ENCODE data around the gene TALDO1.

Gene TALDO1

GRCh38 chr11:788009-788640 is 40.9 kb downstream of the TALDO1 start:
- H3K27me3 ChIP-seq (ENCODE audit: control insufficient read depth, insufficient read depth, low read length): no peaks in the 10 kb centered on the region
- H3K36me3 ChIP-seq (ENCODE audit: control insufficient read depth, low read depth, low read length): peaks cover 4% of the 10 kb centered on the region
- H3K4me1 ChIP-seq (ENCODE audit: control insufficient read depth, low read depth, low read length): peaks cover 14% of the 10 kb centered on the region
- no peaks in the 10 kb centered on the region for H3K9me3 ChIP-seq (ENCODE audit: control insufficient read depth, low read depth, low read length)
- no peak overlapping the region for H3K9ac ChIP-seq (ENCODE audit: low read length)
- no peak overlapping the region for H3K27ac ChIP-seq (ENCODE audit: low read length)
- no peak overlapping the region for H3K4me3 ChIP-seq (ENCODE audit: low read length)

DNA sequence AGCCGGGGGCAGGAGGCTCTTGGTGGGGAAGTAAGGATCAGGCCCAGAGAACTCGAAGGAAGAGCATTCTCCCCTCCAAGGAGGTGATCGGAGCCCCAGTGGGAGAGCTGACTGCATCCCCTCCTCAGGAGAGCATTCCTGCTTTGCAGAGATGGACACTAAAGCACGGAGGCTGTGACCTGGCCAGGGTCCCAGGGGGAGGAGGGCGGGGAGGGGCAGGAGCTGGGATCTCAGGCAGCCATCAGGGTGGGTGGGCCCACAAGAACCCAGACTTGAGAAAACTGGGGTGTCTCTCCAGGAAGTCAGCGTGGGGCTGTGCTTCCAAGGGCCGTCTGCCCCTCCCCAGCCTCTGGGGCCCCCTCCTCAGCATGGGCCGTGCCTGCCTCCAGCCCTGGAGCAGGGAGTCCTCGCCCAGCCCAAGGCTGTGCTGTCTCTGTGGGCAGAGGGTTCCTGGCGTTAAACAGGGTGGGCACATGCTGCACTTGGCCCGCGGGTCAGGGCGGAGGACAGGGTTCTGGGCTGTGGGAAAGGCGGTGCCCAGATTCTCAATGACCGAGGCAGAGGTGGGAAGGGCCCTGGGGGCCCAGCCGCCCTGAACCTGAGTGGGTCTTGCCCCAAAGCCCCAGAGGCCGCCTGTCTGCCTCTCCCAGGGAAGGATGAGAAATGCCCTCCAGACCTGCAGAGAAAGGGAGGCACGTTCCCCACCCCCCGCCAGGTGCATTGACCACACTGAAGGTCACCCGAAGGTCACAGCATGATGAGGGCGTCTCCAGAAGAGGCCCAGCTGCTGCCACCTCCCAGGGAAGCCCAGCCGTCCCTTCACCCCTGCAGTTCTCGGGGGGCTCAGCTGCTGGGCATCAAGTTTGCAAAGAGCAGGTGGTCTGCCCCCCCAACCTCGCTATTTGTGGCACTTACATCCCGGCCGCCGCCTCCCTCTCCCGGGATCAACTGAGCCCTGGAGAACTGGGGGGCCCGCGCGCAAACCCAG is 42.0 kb downstream of the TALDO1 start:
- no peak overlapping the region for H3K27ac ChIP-seq (ENCODE audit: low read length)
- peaks cover 9% of the 10 kb centered on the region for H3K4me1 ChIP-seq (ENCODE audit: control insufficient read depth, low read depth, low read length)
- no peak overlapping the region for H3K9ac ChIP-seq (ENCODE audit: low read length)
- no peaks in the 10 kb centered on the region for H3K27me3 ChIP-seq (ENCODE audit: control insufficient read depth, insufficient read depth, low read length)
- H3K9me3 ChIP-seq (ENCODE audit: control insufficient read depth, low read depth, low read length): no peaks in the 10 kb centered on the region
- no peak overlapping the region for H3K4me3 ChIP-seq (ENCODE audit: low read length)
- peaks cover 4% of the 10 kb centered on the region for H3K36me3 ChIP-seq (ENCODE audit: control insufficient read depth, low read depth, low read length)

DNA sequence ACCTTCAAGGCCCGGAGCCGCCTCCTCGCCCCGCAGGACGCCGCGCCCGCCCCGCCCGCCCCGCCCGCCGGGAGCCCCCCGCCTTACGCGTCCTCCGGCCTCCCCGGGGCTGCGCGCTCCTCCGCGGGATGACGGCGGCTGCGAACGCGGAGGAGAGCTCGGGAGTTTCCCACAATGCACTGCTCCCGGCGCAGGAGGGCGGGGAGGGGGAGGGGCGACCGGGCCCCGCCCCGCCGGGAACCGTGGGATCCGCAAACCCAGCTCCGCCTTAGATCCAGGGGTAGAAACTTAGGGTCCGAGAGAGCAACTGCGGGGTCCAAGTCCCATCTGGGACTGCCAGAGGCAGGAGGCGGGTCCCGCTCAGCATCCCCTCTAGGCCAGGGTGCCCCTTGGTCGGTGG is 42.7 kb downstream of the TALDO1 start, which contains the start of gene CEND1:
TSS of gene CEND1 (minus strand) at position 148 of the 400 bp plus-strand sequence. CDS start 1,514 bp downstream, outside the sequence.
- H3K4me3 ChIP-seq (ENCODE audit: low read length): no peak within 1 kb of the TSS
- no peak within 1 kb of the TSS for H3K9ac ChIP-seq (ENCODE audit: low read length)
- no peaks in the 10 kb centered on the region for H3K9me3 ChIP-seq (ENCODE audit: control insufficient read depth, low read depth, low read length)
- H3K4me1 ChIP-seq (ENCODE audit: control insufficient read depth, low read depth, low read length): peaks cover 9% of the 10 kb centered on the region
- no peak within 1 kb of the TSS for H3K27ac ChIP-seq (ENCODE audit: low read length)
- no peaks in the 10 kb centered on the region for H3K27me3 ChIP-seq (ENCODE audit: control insufficient read depth, insufficient read depth, low read length)
- H3K36me3 ChIP-seq (ENCODE audit: control insufficient read depth, low read depth, low read length): peaks cover 4% of the 10 kb centered on the region

GRCh38 chr11:790721-791564 is 43.7 kb downstream of the TALDO1 start:
- Histone ChIP-seq H3K27ac (ENCODE audit: low read length) (no peak overlapping the region), H3K27me3 (ENCODE audit: control insufficient read depth, insufficient read depth, low read length) (no peaks in the 10 kb centered on the region), H3K9me3 (ENCODE audit: control insufficient read depth, low read depth, low read length) (no peaks in the 10 kb centered on the region), H3K36me3 (ENCODE audit: control insufficient read depth, low read depth, low read length) (peaks cover 4% of the 10 kb centered on the region), H3K9ac (ENCODE audit: low read length) (no peak overlapping the region), H3K4me3 (ENCODE audit: low read length) (no peak overlapping the region), H3K4me1 (ENCODE audit: control insufficient read depth, low read depth, low read length) (peaks cover 9% of the 10 kb centered on the region)

GRCh38 chr11:791658-792534 is 44.6 kb downstream of the TALDO1 start:
- H3K4me3 ChIP-seq (ENCODE audit: low read length): no peak overlapping the region
- peaks cover 14% of the 10 kb centered on the region for H3K4me1 ChIP-seq (ENCODE audit: control insufficient read depth, low read depth, low read length)
- H3K27ac ChIP-seq (ENCODE audit: low read length): no peak overlapping the region
- no peak overlapping the region for H3K9ac ChIP-seq (ENCODE audit: low read length)
- H3K27me3 ChIP-seq (ENCODE audit: control insufficient read depth, insufficient read depth, low read length): no peaks in the 10 kb centered on the region
- peaks cover 4% of the 10 kb centered on the region for H3K36me3 ChIP-seq (ENCODE audit: control insufficient read depth, low read depth, low read length)
- H3K9me3 ChIP-seq (ENCODE audit: control insufficient read depth, low read depth, low read length): no peaks in the 10 kb centered on the region

DNA sequence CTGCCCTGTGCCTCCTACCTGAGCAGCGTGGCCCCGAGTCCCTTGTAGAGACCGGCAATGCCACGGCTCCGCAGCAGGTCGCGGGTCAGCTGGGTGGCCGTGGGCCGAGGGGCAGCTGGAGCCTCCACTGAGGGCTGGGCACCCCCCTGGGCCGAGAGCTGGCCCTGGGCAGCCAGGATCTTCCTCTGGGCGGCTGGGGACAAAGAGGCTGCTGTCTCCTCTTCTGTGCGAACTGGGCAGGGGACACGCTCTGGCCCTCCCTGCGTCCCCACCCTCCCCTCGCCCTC is 45.2 kb downstream of the TALDO1 start:
- Histone ChIP-seq H3K9me3 (ENCODE audit: control insufficient read depth, low read depth, low read length) (no peaks in the 10 kb centered on the region), H3K4me1 (ENCODE audit: control insufficient read depth, low read depth, low read length) (peaks cover 14% of the 10 kb centered on the region), H3K36me3 (ENCODE audit: control insufficient read depth, low read depth, low read length) (peaks cover 4% of the 10 kb centered on the region)

DNA sequence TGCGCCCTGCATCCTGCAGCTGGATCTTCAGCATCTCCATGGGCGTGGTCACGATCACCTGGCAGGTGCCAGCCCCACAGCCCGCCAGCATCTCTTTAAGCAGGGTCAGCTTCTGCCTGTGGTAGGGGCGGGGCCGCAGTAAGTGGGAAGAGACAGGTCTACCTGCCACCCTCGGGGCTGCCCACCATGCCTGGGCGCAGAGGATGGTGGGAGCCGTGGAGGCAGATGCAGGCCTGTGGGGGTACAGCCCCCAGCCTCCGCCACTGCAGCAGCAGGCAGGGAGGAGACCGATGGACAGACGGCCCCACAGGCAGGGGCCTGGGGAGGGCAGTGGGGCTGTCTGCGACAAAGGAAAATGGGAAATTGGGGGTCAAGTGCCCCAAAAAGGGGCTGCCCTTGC is 45.6 kb downstream of the TALDO1 start:
- no peak overlapping the region for H3K4me3 ChIP-seq (ENCODE audit: low read length)
- peaks cover 4% of the 10 kb centered on the region for H3K36me3 ChIP-seq (ENCODE audit: control insufficient read depth, low read depth, low read length)
- H3K27me3 ChIP-seq (ENCODE audit: control insufficient read depth, insufficient read depth, low read length): no peaks in the 10 kb centered on the region
- H3K9me3 ChIP-seq (ENCODE audit: control insufficient read depth, low read depth, low read length): no peaks in the 10 kb centered on the region
- no peak overlapping the region for H3K27ac ChIP-seq (ENCODE audit: low read length)
- no peak overlapping the region for H3K9ac ChIP-seq (ENCODE audit: low read length)
- peaks cover 14% of the 10 kb centered on the region for H3K4me1 ChIP-seq (ENCODE audit: control insufficient read depth, low read depth, low read length)

More for the DNA sequence above, 45.2 kb downstream of the TALDO1 start:
- Histone ChIP-seq H3K27me3 (ENCODE audit: control insufficient read depth, insufficient read depth, low read length) (no peaks in the 10 kb centered on the region), H3K9ac (ENCODE audit: low read length) (no peak overlapping the region), H3K27ac (ENCODE audit: low read length) (no peak overlapping the region), H3K4me3 (ENCODE audit: low read length) (no peak overlapping the region)

DNA sequence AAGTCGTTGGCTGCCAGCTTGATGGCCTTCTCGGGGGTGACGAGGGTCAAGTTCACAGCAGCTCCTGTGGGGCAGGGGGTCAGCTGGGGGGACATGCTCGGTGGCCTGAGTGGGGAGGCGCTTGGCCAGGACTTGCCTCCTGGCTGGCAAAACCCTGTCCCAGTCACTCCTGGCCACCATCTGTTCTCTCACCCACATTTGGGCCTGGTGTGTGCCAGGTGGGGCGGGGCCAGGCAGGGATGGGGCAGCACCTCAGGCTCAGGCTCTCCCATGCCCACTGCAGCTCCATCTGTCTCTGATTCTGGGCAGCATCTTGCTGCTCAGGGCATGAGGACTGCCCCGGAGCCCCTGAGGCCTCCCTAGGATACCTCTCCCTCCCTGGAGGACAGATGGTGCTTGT is 46.3 kb downstream of the TALDO1 start:
- peaks cover 14% of the 10 kb centered on the region for H3K4me1 ChIP-seq (ENCODE audit: control insufficient read depth, low read depth, low read length)
- no peak overlapping the region for H3K4me3 ChIP-seq (ENCODE audit: low read length)
- H3K36me3 ChIP-seq (ENCODE audit: control insufficient read depth, low read depth, low read length): peaks cover 4% of the 10 kb centered on the region
- H3K9me3 ChIP-seq (ENCODE audit: control insufficient read depth, low read depth, low read length): no peaks in the 10 kb centered on the region
- no peak overlapping the region for H3K27ac ChIP-seq (ENCODE audit: low read length)
- H3K9ac ChIP-seq (ENCODE audit: low read length): no peak overlapping the region
- H3K27me3 ChIP-seq (ENCODE audit: control insufficient read depth, insufficient read depth, low read length): no peaks in the 10 kb centered on the region

- Histone ChIP-seq H3K36me3 (ENCODE audit: control insufficient read depth, low read depth, low read length) (peaks cover 4% of the 10 kb centered on the region), H3K9ac (ENCODE audit: low read length) (no peak overlapping the region), H3K27ac (ENCODE audit: low read length) (no peak overlapping the region), H3K4me3 (ENCODE audit: low read length) (no peak overlapping the region), H3K9me3 (ENCODE audit: control insufficient read depth, low read depth, low read length) (no peaks in the 10 kb centered on the region), H3K27me3 (ENCODE audit: control insufficient read depth, insufficient read depth, low read length) (no peaks in the 10 kb centered on the region), H3K4me1 (ENCODE audit: control insufficient read depth, low read depth, low read length) (peaks cover 11% of the 10 kb centered on the region)
Observed at GRCh38 chr11:794013-794765, 46.9 kb downstream of the TALDO1 start.

All from iPS-18a (cell line).